CD14-positive monocyte (primary cell): ENCODE measurements around the gene RBMS1. TPM values are rescaled to one million over a fixed set of nuclear protein-coding genes. Genes with fewer than 3 reads are reported as not detected.

ENCODE experiments used
- DNase-seq, 3 donors: peaks; one replicate each; pipeline ENCODE4 v3.0.0-alpha.2; 2011 to 2022
- H2AFZ ChIP-seq: 2 replicates; pipeline ENCODE4 v1.6.0; 2012; ENCODE audit warnings: mild to moderate bottlenecking, low read depth, low read length, inconsistent platforms; ENCODE audit not compliant: insufficient read depth, poor library complexity, severe bottlenecking
- H3K27ac ChIP-seq, 2 donors: 1 replicate in 1 of 2; 2 replicates in 1 of 2; pipeline ENCODE4 v1.5.1; 2012 to 2013; ENCODE audit warnings: low read length in 2 of 2, control low read depth in 1 of 2, inconsistent platforms in 1 of 2, low read depth in 1 of 2, mild to moderate bottlenecking in 1 of 2
- H3K27me3 ChIP-seq, 2 donors: one replicate each; pipeline versions ENCODE4 v1.6.0 to v1.6.1; 2011 to 2013; ENCODE audit warnings: low read length in 2 of 2; ENCODE audit not compliant: control insufficient read depth in 2 of 2, insufficient read depth in 2 of 2
- H3K36me3 ChIP-seq, 2 donors: replicated peaks in 1 of 2; 1 replicate in 1 of 2; 2 replicates in 1 of 2; pipeline versions ENCODE4 v1.5.1 to v1.6.1; 2012 to 2013; ENCODE audit warnings: low read length in 2 of 2, control low read depth in 1 of 2, inconsistent platforms in 1 of 2, mild to moderate bottlenecking in 1 of 2; ENCODE audit not compliant: insufficient read depth in 2 of 2, control insufficient read depth in 1 of 2
- H3K4me1 ChIP-seq, 2 donors: 1 replicate in 1 of 2; 2 replicates in 1 of 2; pipeline versions ENCODE4 v1.5.1 to v1.6.1; 2012 to 2013; ENCODE audit warnings: low read length in 2 of 2, control low read depth in 1 of 2, inconsistent platforms in 1 of 2, mild to moderate bottlenecking in 1 of 2, moderate library complexity in 1 of 2; ENCODE audit not compliant: insufficient read depth in 2 of 2, control insufficient read depth in 1 of 2
- H3K4me2 ChIP-seq: replicated peaks from 2 replicates; pipeline ENCODE3; 2012; ENCODE audit warnings: low read length, moderate library complexity, mild to moderate bottlenecking; ENCODE audit not compliant: poor library complexity, severe bottlenecking; ENCODE audit errors: extremely low read depth
- H3K4me3 ChIP-seq, 3 experiments: fragments of 200-600 bp in 1 of 3; sonication (generic) in 1 of 3; replicated peaks in 1 of 3; 1 replicate in 2 of 3; 2 replicates in 1 of 3; pipeline ENCODE4 v1.5.1; 2011 to 2013; ENCODE audit warnings: low read length in 3 of 3, mild to moderate bottlenecking in 3 of 3, control low read depth in 2 of 3, low read depth in 2 of 3, inconsistent platforms in 1 of 3, moderate library complexity in 1 of 3
- H3K79me2 ChIP-seq: 2 replicates; pipeline ENCODE4 v1.6.0; 2012; ENCODE audit warnings: mild to moderate bottlenecking, control low read depth, inconsistent platforms, low read length, moderate library complexity; ENCODE audit not compliant: insufficient read depth
- H3K9ac ChIP-seq: 2 replicates; pipeline ENCODE4 v1.6.0; 2017; ENCODE audit warnings: low read length, mild to moderate bottlenecking; ENCODE audit not compliant: insufficient read depth, poor library complexity, severe bottlenecking
- H3K9me3 ChIP-seq, 2 donors: replicated peaks in 1 of 2; 1 replicate in 1 of 2; 2 replicates in 1 of 2; pipeline versions ENCODE4 v1.5.1 to v1.6.1; 2012 to 2013; ENCODE audit warnings: low read length in 2 of 2, control low read depth in 1 of 2; ENCODE audit not compliant: control insufficient read depth in 1 of 2, insufficient read depth in 1 of 2
- H4K20me1 ChIP-seq: 2 replicates; pipeline ENCODE4 v1.6.0; 2012; ENCODE audit warnings: mild to moderate bottlenecking, low read length, control low read depth, moderate library complexity; ENCODE audit not compliant: insufficient read depth
- H3K27ac Mint-ChIP-seq, 7 donors: one replicate each; pipeline ENCODE4 v1.8.0; 2020; ENCODE audit warnings: mild to moderate bottlenecking in 7 of 7, mixed read lengths in 7 of 7, moderate library complexity in 6 of 7, inconsistent platforms in 2 of 7
- H3K27me3 Mint-ChIP-seq, 3 donors: one replicate each; pipeline ENCODE4 v1.8.0; 2021 to 2022; ENCODE audit warnings: low read depth in 3 of 3, mild to moderate bottlenecking in 3 of 3, mixed read lengths in 3 of 3, moderate library complexity in 3 of 3, inconsistent platforms in 1 of 3
- H3K36me3 Mint-ChIP-seq, 2 donors: one replicate each; pipeline ENCODE4 v1.8.0; 2020; ENCODE audit warnings: mixed read lengths in 2 of 2, inconsistent platforms in 1 of 2, mild to moderate bottlenecking in 1 of 2
- H3K4me1 Mint-ChIP-seq: one replicate; pipeline ENCODE4 v1.8.0; 2020; ENCODE audit warnings: mild to moderate bottlenecking, mixed read lengths
- H3K4me3 Mint-ChIP-seq, 2 donors: one replicate each; pipeline ENCODE4 v1.8.0; 2020; ENCODE audit warnings: mild to moderate bottlenecking in 2 of 2, mixed read lengths in 2 of 2, moderate library complexity in 1 of 2
- H3K9me3 Mint-ChIP-seq, 7 donors: one replicate each; pipeline ENCODE4 v1.8.0; 2020 to 2022; ENCODE audit warnings: mixed read lengths in 7 of 7, mild to moderate bottlenecking in 6 of 7, moderate library complexity in 6 of 7, inconsistent platforms in 2 of 7
- CTCF ChIP-seq: fragments of 200-600 bp; IDR thresholded peaks from one replicate; pipeline ENCODE4 v1.8.0; 2022; ENCODE audit warnings: antibody characterized with exemption, mild to moderate bottlenecking
- WGBS: methylation state at CpG from one replicate; pipeline ENCODE4 v1.1.5; 2013; ENCODE audit warnings: missing lambda C conversion rate; ENCODE audit not compliant: insufficient coverage; 5-methylcytosine and 5-hydroxymethylcytosine counted together
- intact Hi-C, 2 donors: fragments of 100-400 bp; cut with micrococcal nuclease; formaldehyde crosslinking; loops; one replicate each; pipeline versions ENCODE4 v1.15.0 to v1.15.1; 2023
- polyA plus RNA-seq, 3 donors: library from polyadenylated mRNA; depleted of rRNA in 1 of 3; unstranded in 2 of 3; stranded (reverse) in 1 of 3; fragments of 300-500 nt in 2 of 3; fragments of >200 nt in 1 of 3; fragmentation: Illumina TruSeq in 2 of 3; gene quantifications; 1 replicate in 2 of 3; 2 replicates in 1 of 3; pipeline ENCODE4 v1.2.3, GENCODE V29; 2012 to 2021

The RBMS1 gene
- polyA plus RNA-seq, 3 donors = 88.2 to 91.2 (median 89.4) TPM

- no peak for DNase-seq
- WGBS = 100% methylated on average over 2 of the region's 3 CpGs
Observed at GRCh38 chr2:160465406-160465805, 28.2 kb downstream of the RBMS1 start.

GRCh38 chr2:160465002-160465401 is 28.6 kb downstream of the RBMS1 start:
- Histone ChIP-seq H3K36me3 (no peaks in the 10 kb centered on the region), H3K27ac (no peak overlapping the region), H3K9me3 (no peaks in the 10 kb centered on the region), H3K4me2 (no peak overlapping the region), H3K4me1 (peaks cover 3 to 4% of the 10 kb centered on the region in 2 donors), H3K4me3 (no peak overlapping the region), H4K20me1 (peaks cover 11% of the 10 kb centered on the region), H3K9ac (no peak overlapping the region), H3K79me2 (no peaks in the 10 kb centered on the region), H3K27me3 (no peaks in the 10 kb centered on the region), H2AFZ (no peak overlapping the region)
- Mint-ChIP-seq H3K4me1 (peaks cover 10% of the 10 kb centered on the region), H3K27me3 (no peaks in the 10 kb centered on the region), H3K9me3 (peaks cover 0 to 3% (median 0%) of the 10 kb centered on the region in 7 donors), H3K4me3 (no peak overlapping the region), H3K27ac (no peak overlapping the region), H3K36me3 (peaks cover 2 to 7% of the 10 kb centered on the region in 2 donors)
- DNase-seq = peak in 1 of 3 donors; percentile 20
- intact Hi-C loops = no loop called here
- 90% methylated on average over 2 of the region's 2 CpGs for WGBS
- TF ChIP-seq CTCF = no peak

More at GRCh38 chr2:160465406-160465805, 28.2 kb downstream of the RBMS1 start:
- Mint-ChIP-seq H3K9me3 (peaks cover 0 to 3% (median 0%) of the 10 kb centered on the region in 7 donors), H3K4me1 (peaks cover 10% of the 10 kb centered on the region), H3K4me3 (no peak overlapping the region), H3K27ac (peak overlapping the region in 6 of 7 donors; percentile 1 to 73 (median 38)), H3K27me3 (no peaks in the 10 kb centered on the region), H3K36me3 (peaks cover 2 to 7% of the 10 kb centered on the region in 2 donors)
- Histone ChIP-seq H2AFZ (no peak overlapping the region), H3K9me3 (no peaks in the 10 kb centered on the region), H3K4me3 (no peak overlapping the region), H3K27me3 (no peaks in the 10 kb centered on the region), H3K36me3 (no peaks in the 10 kb centered on the region), H3K9ac (no peak overlapping the region), H3K79me2 (no peaks in the 10 kb centered on the region), H3K4me2 (no peak overlapping the region), H3K4me1 (peaks cover 3 to 4% of the 10 kb centered on the region in 2 donors), H3K27ac (no peak overlapping the region), H4K20me1 (peaks cover 11% of the 10 kb centered on the region)
- no peak for TF ChIP-seq CTCF
- intact Hi-C loops = no loop called here
